ENCODE results near the gene KBTBD13. TPM values are rescaled to one million over a fixed set of nuclear protein-coding genes. Genes with fewer than 3 reads are reported as not detected.

Gene KBTBD13
- total and polyA plus RNA-seq, 8 donors = 0.18 TPM; not detected in 7

DNA sequence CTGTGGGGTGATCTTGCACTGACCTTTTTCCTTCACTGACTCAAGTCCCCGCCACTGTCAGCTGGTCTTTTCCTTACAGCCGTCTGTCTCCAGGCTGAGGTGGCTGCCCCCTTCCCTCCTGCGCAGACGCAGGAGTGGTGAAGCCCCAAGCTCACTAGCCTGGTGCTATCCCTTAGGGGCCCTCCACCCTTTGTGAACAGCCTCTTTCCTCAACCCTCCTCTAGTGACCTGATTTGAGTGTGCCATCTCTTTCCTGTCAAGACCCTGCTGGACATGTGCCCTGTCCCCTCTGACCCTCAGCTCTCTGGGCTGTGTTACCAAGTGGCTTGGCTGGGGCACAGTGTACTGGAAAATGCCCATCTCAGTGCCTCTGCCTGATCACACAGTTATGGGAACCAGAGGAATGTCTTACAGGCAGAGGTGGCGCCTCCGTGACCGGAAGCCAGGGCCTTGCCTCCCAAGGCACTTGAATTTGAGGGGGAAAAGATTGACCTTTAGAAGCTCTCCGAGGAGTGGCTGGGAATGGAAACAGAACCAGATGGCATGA is 8.7 kb downstream of the KBTBD13 start:
- H3K4me1 ChIP-seq = peaks cover 11 to 66% (median 29%) of the 10 kb centered on the region in 4 donors

DNA sequence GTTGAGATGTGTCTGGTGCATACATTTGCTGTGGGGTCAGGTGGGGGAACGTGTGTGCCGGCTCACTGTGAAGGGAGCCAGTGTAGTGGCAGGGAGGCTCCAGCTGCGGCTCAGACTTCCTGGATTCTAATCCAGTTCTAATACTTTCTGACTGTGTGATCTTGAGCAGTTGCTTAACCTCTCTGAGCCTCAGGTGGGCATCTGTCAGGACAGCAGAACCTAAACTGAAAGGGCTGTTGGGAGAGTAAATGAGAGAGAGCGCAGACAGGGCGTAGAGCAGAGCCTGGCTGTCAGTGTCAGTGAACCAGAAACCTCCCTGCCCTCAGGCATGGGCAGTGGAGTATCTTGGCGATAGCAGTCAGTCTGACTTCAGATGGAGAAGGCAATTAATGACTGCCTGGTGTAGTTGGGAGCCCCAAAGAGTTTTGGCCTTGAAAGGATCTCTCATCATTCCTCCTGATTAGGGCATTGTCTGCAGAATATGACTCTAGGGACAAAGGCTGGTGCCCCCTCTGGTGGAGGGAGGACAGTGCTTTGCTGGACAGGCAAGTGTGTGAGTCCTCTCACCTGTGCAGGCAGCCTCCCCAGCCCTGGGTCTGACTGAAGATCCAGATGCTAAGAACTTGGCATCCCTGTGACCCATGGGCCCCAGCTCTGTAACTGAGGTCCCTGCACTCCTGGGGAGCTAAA is 9.6 kb downstream of the KBTBD13 start:
- intact Hi-C loops (cut with DNase I; ENCODE audit: low total_unique reads) = loop anchor here (10.0 kb wide), 1 partner anchor 51 kb away; no protein-coding TSS in a partner anchor
- DNase-seq = peak; percentile 38 to 45
- H3K27me3 ChIP-seq = peaks cover 0 to 30% (median 0%) of the 10 kb centered on the region in 3 donors
- TF ChIP-seq POLR2AphosphoS5 (IDR thresholded peaks at IDR 0.05) (no peak), EP300 (IDR thresholded peaks at IDR 0.05) (no peak), POLR2A (IDR thresholded peaks at IDR 0.05) (no peak)
- TF ChIP-seq, protein P1, sequence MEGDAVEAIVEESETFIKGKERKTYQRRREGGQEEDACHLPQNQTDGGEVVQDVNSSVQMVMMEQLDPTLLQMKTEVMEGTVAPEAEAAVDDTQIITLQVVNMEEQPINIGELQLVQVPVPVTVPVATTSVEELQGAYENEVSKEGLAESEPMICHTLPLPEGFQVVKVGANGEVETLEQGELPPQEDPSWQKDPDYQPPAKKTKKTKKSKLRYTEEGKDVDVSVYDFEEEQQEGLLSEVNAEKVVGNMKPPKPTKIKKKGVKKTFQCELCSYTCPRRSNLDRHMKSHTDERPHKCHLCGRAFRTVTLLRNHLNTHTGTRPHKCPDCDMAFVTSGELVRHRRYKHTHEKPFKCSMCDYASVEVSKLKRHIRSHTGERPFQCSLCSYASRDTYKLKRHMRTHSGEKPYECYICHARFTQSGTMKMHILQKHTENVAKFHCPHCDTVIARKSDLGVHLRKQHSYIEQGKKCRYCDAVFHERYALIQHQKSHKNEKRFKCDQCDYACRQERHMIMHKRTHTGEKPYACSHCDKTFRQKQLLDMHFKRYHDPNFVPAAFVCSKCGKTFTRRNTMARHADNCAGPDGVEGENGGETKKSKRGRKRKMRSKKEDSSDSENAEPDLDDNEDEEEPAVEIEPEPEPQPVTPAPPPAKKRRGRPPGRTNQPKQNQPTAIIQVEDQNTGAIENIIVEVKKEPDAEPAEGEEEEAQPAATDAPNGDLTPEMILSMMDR (IDR thresholded peaks at IDR 0.05) = peak in 2 of 7 experiments; percentile 26 to 36
- H3K9me3 ChIP-seq = no peaks in the 10 kb centered on the region
- no peaks in the 10 kb centered on the region for H3K36me3 ChIP-seq
- 75 to 90% (median 82%) methylated on average over 6 of the region's 6 CpGs for WGBS, 5 donors
- H3K4me1 ChIP-seq = peaks cover 11 to 66% (median 29%) of the 10 kb centered on the region in 4 donors
- no peak overlapping the region for H3K4me3 ChIP-seq
- H3K27ac ChIP-seq = peak overlapping the region in 3 of 5 donors; percentile 4 to 87 (median 80)

More for the DNA sequence above, 8.7 kb downstream of the KBTBD13 start:
- TF ChIP-seq POLR2A (IDR thresholded peaks at IDR 0.05) (no peak), POLR2AphosphoS5 (IDR thresholded peaks at IDR 0.05) (no peak), EP300 (IDR thresholded peaks at IDR 0.05) (no peak)
- TF ChIP-seq, protein P1 (IDR thresholded peaks at IDR 0.05) = no peak
- Histone ChIP-seq H3K27me3 (peaks cover 0 to 30% (median 0%) of the 10 kb centered on the region in 3 donors), H3K27ac (peak overlapping the region in 1 of 5 donors; percentile 14), H3K4me3 (no peak overlapping the region), H3K9me3 (no peaks in the 10 kb centered on the region), H3K36me3 (no peaks in the 10 kb centered on the region)
- no peak for DNase-seq
- intact Hi-C loops (cut with DNase I; ENCODE audit: low total_unique reads) = loop anchor here (10.0 kb wide), 1 partner anchor 50 kb away; no protein-coding TSS in a partner anchor
- 59 to 82% (median 78%) methylated on average over 8 of the region's 8 CpGs for WGBS, 5 donors

DNA sequence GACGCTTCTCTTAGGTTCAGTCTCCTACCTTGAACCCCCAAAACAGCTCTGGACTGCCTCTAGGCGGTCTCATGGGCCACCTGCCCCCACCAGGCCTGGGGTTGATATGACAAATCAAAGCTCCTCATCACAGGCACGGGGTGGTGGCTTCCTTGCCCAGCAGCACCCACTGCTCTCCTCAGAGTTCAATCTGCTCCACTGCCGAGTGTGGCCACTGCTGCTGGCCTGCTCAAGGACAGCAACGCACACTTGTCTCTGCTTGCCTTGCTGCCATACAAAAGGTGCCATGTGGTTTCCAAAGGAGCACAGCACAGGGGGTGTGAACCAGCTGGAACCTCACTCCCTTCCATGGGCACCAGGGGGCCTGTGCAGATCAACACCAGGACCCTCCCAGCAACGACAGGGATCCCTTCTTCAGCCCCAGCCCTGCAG is 10.2 kb downstream of the KBTBD13 start:
- peak overlapping the region in 3 of 5 donors; percentile 78 to 87 (median 80) for H3K27ac ChIP-seq
- H3K36me3 ChIP-seq = no peaks in the 10 kb centered on the region
- H3K4me1 ChIP-seq = peaks cover 11 to 66% (median 28%) of the 10 kb centered on the region in 4 donors
- H3K9me3 ChIP-seq = no peaks in the 10 kb centered on the region
- TF ChIP-seq POLR2AphosphoS5 (IDR thresholded peaks at IDR 0.05) = no peak
- TF ChIP-seq, protein P1 (IDR thresholded peaks at IDR 0.05) = peak in 1 of 7 experiments; percentile 4
- H3K4me3 ChIP-seq = no peak overlapping the region
- intact Hi-C loops (cut with DNase I; ENCODE audit: low total_unique reads) = loop anchor here (10.0 kb wide), 1 partner anchor 52 kb away; no protein-coding TSS in a partner anchor
- peaks cover 0 to 30% (median 0%) of the 10 kb centered on the region in 3 donors for H3K27me3 ChIP-seq
- WGBS, 5 donors = 64 to 69% (median 66%) methylated on average over 6 of the region's 6 CpGs
- DNase-seq = no peak

DNA sequence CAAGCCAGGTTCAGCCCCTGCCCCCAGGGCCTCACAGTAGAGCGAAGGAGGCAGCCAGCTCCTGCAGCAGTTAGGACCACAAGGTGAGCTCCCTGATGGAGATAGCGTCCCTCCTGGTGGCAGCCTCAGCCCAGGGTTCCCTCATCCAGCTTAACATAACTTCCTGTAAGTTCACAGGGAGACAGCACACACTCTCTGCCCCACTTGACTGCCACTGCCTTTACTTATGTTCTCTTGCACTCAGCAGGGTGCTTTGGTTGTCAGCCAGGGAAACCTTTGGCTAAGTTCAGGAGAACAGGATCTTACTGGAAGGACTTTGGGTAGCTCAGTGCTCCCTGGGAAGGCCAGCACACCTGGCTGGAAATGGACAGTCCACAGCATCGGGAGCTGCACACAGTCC is 10.9 kb downstream of the KBTBD13 start:
- no peak for DNase-seq
- H3K4me3 ChIP-seq = no peak overlapping the region
- intact Hi-C loops (cut with DNase I; ENCODE audit: low total_unique reads) = loop anchor here (10.0 kb wide), 1 partner anchor 53 kb away; no protein-coding TSS in a partner anchor

More for the DNA sequence above, 10.9 kb downstream of the KBTBD13 start:
- Histone ChIP-seq H3K27me3 (peaks cover 0 to 23% (median 0%) of the 10 kb centered on the region in 3 donors), H3K9me3 (no peaks in the 10 kb centered on the region), H3K36me3 (peaks cover 0 to 2% (median 0%) of the 10 kb centered on the region in 4 donors), H3K27ac (peak overlapping the region in 4 of 5 donors; percentile 44 to 87 (median 79)), H3K4me1 (peaks cover 8 to 67% (median 24%) of the 10 kb centered on the region in 4 donors)
- TF ChIP-seq POLR2AphosphoS5 (IDR thresholded peaks at IDR 0.05) = no peak
- TF ChIP-seq, protein P1 (IDR thresholded peaks at IDR 0.05) = no peak
- no peak for TF ChIP-seq POLR2A (IDR thresholded peaks at IDR 0.05)
- no peak for TF ChIP-seq EP300 (IDR thresholded peaks at IDR 0.05)
- 68 to 86% (median 76%) methylated on average over 2 to 3 of the region's 3 CpGs for WGBS, 5 donors
